Gastrocnemius medialis (tissue), 4 donors: Measurements from ENCODE around the gene KERA.

Experiments used
- POLR2A ChIP-seq, 2 donors: fragments of 450-650 bp; IDR thresholded peaks; one replicate each; pipeline ENCODE4 v1.6.1; 2017; ENCODE audit warnings: antibody characterized with exemption in 2 of 2, mild to moderate bottlenecking in 2 of 2, moderate library complexity in 2 of 2
- TF ChIP-seq, protein P1 (sequence below), 5 experiments: fragments of 450-650 bp in 3 of 5; fragments of 200-600 bp in 2 of 5; sonication (generic) in 2 of 5; IDR thresholded peaks in 4 of 5; conservative IDR thresholded peaks in 1 of 5; 1 replicate in 4 of 5; 2 replicates in 1 of 5; pipeline ENCODE4 v1.5.1; 2016 to 2019; ENCODE audit warnings: antibody characterized with exemption in 5 of 5, mild to moderate bottlenecking in 3 of 5, moderate library complexity in 3 of 5

- TF ChIP-seq, protein P1, sequence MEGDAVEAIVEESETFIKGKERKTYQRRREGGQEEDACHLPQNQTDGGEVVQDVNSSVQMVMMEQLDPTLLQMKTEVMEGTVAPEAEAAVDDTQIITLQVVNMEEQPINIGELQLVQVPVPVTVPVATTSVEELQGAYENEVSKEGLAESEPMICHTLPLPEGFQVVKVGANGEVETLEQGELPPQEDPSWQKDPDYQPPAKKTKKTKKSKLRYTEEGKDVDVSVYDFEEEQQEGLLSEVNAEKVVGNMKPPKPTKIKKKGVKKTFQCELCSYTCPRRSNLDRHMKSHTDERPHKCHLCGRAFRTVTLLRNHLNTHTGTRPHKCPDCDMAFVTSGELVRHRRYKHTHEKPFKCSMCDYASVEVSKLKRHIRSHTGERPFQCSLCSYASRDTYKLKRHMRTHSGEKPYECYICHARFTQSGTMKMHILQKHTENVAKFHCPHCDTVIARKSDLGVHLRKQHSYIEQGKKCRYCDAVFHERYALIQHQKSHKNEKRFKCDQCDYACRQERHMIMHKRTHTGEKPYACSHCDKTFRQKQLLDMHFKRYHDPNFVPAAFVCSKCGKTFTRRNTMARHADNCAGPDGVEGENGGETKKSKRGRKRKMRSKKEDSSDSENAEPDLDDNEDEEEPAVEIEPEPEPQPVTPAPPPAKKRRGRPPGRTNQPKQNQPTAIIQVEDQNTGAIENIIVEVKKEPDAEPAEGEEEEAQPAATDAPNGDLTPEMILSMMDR (IDR thresholded peaks at IDR 0.05 in 4 of 5, conservative IDR thresholded peaks at IDR 0.05 in 1 of 5): no peak
- no peak for TF ChIP-seq POLR2A (IDR thresholded peaks at IDR 0.05)
Measured at GRCh38 chr12:91019455-91019854, 38.4 kb downstream of the KERA start.
